GM19455 (cell line): ENCODE data around the gene EXD3.

Experiments used
- ATAC-seq: cut with Tn5 transposase; IDR thresholded peaks from one replicate; pipeline ENCODE4 v1.9.1; 2021; ENCODE audit not compliant: unreplicated experiment

The EXD3 gene

DNA sequence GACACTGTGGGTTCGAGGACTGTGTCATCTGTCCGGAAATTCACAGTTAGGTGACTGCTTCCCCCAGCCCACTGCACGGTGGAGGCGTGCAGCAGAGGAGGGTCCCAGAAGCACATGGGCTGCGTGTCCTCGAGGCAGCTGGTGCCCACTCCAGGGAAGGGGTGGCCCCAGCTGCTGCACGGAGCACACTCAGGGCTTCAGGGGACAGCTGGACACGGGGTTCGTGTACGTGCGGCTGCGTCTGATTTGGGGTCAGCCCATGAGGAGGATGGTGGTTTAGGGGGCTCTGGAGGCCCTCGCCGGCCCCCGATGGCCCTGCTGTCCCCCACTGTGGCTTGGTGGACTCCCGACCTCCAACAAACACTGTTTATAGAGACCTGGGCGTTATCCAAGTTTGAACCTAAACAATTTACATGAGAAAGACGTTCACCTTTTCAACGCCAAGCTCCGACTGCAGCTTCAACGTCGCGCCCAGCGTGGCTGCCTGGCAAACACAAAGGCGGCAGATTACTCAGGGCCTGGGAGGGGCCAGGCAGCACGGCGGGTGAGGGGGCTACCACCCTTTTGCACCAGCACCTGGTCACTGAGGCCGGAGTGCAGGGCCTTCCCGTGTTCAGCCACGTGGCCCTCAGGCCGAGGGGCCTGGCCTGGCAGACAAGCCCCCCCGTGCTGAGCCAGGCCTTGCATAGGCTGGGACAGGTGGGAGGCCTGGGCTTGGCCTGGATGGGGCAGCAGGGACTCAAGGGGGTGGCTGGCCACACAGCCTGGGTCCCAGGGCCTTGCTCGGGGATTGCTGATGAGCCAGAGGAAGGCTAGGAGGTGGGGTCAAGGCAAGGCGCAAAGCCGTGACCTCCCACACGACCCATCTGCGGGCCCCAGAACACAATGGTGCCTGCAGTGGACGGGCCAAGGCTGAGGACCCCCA, 55.2 kb downstream of the EXD3 start:
- ATAC-seq: no peak

DNA sequence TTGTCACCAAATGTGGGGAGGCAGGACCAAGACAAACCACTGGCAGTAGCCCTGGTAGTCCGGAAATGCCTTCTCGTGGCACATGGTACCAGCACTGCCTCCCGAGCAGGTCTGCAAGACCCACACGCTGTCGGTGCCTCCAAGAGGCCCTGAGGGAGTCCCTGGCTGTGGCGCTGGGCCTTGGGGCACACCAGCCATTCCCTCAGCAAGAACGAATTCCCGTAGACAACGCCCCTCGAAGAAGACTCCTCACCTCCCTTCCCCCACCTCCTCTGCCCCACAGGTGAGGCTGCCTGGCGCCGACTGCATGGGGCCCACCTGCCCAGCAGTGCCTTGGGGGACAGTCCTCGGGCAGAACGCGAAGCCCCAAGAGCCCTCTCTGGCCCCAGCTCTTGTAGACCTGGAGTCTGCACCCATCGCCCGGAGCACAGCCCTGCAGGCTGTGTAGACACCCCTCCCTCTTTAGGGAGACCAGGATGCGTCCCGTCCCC, 56.0 kb downstream of the EXD3 start:
- ATAC-seq: no peak

DNA sequence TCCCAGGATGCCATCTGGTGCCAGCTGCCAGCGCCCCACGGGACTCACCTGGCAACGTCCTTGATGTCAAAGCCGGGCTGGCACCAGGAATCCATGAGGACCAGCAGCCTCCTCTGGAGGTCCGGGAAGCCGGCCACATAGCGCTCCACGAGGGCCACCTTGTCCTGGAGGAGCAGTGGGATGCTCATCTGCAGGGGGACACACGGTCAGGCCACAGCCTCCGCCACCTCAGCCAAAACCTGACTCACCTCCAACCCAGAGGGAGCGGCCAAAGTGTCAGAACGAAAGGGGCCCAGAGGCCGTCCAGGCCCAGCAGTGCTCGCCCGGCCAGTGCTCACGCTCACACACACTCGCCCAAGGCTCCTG, 56.5 kb downstream of the EXD3 start:
- no peak for ATAC-seq

DNA sequence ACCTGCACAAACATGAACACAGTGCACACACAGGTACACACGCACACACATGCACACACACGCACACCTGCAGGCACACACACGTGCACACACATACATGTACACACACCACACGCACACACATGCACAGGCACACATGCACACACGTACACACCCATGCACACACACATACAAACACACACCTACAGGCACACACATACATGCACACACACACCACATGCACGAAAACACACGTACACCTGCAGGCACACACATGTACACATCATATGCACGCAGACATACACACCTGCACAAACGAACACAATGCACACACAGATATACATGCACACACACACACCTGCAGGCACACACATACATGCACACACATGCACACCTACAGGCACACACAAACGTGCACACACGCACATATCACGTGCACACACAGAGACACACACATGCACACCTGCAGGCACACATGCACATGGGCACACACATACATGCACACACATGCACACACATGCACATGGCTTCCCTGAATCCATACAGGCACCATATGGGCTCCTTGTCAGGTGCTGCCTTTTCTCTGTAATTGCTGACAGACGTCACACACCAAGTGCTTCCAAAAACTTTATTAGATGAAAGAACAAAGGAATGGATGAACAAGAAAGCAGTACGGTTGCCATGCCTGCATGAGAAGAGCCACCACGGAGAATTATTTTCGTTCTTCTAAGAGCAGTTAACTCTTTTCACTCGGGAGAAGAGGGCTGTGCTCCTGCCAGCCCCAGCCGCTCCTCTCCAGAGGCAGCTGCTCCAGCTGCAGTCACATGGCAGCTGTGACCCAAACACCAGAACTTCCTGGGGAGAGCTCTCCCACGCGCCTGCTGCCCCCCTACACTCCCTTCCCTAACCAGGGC, 57.2 kb downstream of the EXD3 start:
- no peak for ATAC-seq

DNA sequence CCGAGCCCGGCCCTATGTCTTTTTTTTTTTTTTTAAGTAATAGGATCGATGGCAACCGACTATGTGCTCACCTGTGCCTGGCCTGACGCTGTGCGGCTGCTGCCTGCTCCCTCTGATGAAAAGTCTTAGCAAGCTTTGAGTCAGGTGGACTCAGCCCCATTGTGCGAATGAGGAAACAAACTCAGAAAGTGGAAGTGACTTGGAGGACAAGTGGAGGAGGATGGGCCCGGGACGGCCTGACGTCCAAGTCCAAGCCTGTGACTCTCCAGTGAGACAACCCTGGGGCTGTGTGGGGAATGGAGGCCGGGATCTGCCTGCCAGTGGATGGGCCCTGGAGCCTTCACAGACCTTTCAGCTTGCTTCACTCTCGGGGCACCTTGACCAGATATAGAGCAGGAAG, 57.9 kb downstream of the EXD3 start:
- ATAC-seq: no peak

DNA sequence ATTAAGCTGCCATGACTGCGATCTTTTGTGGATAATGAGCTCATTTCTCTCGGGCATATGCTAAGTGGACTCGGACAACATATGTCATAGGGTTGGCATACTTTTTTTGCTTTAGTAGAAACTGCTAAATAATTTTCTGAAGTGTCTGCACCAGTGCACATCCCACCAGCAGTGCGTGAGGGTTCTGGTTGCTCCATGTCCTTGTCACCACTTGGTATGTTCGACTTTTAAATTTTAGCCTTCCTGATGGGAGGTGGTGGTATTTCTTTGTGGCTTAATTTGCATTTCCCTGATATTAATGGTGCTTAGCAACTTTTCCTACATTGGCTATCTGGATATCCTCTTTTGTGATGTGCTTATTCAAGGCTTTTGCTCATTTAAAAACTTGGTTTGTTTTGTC, 63.1 kb downstream of the EXD3 start:
- no peak for ATAC-seq

DNA sequence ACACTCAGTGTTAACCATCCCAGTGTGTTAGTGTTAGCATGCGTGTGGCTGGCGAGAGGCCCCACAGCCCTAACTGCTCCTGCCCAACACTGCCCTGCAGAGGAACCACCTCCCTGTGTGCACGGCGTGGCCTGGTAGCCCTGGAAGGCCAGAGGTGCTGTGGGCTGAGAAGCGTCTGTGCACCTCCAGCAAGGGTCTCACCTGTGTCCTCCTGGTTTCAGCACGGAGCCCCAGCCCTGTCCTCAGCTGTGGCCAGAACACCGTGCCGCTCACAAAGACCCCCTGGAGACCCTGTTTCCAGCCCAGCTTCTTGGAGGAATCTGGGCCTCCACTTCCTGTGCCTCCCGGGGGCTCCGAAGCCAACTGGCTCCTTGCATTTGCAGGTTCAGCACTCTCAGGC, 64.8 kb downstream of the EXD3 start:
- no peak for ATAC-seq

DNA sequence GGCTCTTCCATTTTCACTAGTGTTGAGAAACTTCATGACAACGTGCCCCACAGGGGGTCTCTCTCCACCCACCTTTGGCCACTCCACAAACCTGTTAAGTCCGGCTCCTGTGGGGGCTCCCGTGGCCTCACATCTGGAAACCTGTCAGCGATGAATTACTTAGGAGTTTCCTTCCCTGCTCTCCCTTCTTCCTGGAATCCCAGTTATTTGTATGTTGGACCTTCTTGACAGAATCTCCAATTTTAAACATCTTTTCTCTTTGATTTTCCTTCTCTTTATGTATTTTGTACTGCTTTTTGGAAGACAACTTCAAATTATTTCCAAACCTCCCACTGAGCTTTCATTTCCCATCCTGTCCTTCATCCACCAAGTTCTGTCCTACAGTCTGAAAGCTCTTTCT, 65.8 kb downstream of the EXD3 start:
- ATAC-seq: no peak

DNA sequence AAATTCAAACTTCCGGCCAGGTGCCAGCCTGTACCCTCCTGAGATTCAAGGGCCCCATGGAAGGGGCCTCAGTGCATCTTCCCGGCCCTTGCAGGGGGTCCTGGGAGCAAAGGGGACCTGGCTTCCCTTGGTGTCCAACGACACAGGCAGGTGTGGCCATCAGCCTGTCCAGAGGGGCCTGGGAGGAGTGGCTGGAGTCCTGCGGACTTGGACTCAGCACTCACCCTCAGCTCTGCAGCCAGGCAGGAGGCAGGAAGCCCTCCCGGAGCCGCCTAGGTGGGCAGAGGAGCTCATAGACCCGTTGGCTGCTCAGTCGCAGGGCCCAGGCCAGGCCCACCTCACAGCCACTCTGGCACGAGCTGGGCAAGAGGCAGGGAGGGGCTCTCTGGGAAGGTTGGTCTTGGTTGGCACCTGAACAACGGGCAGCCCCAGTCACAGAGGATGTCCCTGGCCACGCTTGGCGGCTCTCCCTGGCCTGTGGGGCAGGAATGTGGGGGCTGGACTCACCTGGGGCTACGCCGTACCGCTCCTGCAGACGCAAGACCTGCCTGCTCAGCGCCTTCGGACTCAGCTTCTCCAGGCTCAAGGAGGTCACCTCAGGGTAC, 67.1 kb downstream of the EXD3 start:
- ATAC-seq: no peak

DNA sequence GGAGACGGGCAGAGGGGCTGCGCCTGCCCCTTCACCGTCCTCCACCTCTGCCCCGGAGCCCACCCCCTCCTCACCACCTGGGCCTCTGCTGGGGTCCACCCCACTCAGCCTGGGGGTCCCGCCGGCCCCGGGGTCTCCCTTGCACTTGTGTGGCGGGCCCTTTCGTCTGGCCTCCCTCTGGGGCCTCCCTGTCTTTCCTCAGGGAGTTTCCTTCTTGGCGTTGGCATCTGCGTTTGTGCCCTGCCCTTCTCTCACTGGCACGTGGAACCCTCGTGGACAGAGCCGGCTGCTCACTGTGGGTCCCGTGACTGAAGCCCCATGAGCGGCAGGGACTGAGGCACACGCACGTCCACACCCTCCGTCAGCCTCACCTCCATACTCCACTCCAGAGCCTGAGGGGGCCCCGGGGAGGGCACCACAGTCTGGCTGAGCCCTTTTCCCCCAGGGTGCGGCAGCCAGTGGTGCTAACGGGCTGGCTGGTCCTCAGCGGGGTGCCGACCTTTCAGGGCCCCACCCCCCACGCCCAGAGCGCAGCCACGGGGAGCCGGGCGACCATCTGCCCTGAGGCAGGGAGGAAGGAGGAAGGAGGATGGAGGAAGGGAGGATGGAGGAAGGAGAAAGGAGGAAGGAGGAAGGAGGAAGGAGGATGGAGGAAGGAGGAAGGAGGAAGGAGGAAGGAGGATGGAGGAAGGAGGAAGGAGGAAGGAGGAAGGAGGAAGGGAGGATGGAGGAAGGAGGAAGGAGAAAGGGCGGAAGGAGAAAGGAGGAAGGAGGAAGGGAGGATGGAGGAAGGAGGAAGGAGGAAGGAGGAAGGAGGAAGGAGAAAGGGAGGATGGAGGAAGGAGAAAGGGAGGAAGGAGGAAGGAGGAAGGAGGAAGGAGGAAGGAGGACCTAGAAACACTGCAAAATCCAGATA, 67.9 kb downstream of the EXD3 start:
- no peak for ATAC-seq

DNA sequence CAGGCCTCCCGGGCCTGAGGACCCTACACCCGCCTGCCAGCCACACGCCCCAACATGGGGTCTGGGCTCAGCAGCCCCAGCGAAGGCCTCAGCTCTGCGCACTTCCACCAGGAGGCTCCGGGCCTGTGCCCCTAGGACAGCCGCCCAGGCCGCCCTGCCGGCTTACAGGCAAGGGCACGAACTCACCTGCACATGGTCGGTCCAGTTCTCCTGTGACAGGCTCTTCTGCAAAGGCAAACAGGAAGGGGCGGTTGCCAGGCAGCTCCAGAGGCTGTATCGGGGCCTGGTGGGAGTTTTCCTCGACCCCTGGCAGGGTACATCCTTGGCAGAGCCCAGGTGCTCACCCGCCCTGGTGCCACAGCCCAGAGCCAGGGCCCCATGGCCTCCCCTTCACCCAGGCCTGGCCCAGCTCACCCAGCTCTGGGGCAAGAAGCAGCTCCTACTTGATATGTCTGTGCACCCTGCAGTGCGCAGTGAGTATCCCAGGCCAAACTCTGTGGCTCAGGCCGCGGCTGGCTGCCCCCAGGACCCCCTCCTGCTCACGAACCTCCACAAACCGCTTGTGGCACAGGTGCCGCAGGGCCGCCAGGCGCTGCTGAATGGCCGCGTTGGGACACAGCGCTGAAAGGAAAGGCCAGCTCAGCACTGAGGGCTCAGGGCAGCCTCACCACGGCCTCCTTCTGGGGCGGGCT, 68.7 kb downstream of the EXD3 start:
- ATAC-seq: no peak

DNA sequence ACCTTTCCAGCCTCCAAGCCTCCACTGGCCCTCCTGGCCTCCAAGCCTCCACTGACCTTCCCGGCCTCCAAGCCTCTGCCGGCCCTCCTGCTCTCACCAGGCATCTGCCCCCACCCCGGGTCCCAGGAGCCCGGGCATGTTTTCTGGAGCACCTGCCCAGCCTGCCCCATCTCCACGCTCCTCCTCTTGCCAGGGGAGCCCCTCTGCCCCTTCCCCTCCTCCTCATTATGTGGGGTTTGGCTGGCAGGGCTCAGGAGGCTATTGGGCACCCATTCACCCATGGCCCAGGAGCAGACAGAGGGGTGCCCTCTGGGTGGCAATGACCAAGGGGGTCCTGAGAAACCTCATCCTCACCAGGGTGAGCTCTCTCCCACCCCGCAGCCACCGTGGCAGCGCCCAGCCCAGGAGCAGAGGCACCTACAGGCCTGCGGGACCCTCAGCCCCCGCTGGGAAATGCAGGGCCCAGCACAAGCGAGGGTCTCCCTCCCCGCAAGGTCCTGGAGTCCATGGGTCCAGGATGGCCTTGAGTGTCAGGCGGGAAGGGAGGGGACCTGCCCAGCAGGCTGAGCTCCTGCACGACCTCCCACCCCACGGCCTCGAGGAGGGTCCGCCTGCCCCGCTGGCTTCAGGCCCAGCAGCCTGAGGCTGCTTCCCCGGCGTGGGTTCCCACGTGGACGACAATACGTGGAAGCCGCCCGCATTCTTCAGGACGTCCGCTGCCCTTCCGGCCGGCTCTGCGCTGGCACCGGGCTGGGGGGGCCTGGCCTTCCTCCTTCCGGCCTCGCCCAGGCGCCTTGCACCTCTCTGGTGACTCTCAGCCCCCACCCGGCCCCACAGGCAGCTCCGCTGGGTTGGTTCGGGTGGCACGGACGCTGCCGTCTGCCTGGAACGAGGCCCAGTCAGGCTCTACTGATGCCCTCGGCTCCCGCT, 69.5 kb downstream of the EXD3 start:
- no peak for ATAC-seq

DNA sequence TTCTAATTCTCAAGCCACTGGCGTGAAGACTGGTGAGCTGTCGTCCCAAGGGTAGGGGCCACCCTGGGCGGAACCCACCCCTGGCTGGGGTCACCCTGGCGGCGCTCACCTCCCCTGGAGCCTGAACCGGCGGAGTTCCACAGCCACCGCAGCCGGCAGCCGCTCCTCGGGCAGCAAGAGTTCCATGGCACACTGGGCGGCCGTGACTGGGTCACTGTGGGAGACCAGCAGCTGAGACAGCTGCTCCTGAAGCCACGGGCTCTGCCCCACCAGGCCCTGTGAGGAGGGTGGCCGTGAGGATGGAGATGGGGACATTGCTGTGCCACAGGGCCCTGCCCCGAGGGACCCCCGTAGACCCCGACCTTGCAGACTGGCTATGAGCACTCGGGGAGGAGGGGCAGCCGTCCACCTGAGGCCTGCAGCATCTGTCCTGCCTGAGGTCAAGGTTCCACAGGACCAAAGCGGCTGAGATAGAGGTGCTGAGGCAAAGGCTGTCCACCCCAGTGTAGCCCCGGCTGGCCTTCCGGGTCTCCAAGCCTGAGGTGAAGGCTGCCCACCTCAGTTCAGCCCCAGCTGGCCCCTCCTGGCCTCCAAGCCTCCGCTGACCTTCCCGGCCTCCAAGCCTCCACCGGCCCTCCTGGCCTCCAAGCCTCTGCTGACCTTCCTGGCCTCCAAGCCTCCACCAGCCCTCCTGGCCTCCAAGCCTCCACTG, 70.3 kb downstream of the EXD3 start:
- no peak for ATAC-seq

DNA sequence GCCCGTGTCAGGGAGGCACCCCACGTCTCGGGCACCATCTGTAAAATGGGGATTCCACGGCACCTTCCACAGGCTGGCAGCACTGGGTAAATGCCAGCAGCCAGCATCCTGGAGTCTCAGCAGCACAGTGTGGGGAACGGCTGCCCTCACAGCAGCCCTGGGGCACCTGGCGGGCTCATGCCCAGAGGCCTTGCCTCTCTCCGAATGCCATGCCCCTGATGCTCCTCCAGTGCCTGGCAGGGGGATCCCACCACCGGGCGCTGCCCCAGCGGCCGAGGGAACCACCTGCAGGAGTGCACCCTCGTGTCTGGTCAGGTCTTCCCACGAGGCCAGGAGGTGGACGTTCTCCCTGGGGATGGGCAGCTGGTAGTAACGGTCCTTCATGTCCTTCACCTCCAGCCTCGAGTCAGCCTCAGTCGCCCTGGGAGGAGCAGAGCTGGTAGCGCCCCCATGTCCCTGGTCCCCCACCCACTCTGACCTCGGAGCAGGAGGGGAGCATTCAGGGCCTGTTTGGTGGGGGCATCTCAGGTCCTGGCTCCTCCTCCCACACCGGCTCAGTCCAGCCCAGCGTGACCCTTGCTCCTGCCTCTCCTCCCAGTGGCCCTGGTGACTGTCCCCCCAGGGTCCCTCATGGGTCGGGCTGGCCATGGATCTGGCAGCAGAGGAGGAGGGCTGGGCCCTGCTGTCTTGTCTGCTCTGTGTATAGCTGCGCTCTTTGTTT, 71.0 kb downstream of the EXD3 start:
- ATAC-seq: no peak

DNA sequence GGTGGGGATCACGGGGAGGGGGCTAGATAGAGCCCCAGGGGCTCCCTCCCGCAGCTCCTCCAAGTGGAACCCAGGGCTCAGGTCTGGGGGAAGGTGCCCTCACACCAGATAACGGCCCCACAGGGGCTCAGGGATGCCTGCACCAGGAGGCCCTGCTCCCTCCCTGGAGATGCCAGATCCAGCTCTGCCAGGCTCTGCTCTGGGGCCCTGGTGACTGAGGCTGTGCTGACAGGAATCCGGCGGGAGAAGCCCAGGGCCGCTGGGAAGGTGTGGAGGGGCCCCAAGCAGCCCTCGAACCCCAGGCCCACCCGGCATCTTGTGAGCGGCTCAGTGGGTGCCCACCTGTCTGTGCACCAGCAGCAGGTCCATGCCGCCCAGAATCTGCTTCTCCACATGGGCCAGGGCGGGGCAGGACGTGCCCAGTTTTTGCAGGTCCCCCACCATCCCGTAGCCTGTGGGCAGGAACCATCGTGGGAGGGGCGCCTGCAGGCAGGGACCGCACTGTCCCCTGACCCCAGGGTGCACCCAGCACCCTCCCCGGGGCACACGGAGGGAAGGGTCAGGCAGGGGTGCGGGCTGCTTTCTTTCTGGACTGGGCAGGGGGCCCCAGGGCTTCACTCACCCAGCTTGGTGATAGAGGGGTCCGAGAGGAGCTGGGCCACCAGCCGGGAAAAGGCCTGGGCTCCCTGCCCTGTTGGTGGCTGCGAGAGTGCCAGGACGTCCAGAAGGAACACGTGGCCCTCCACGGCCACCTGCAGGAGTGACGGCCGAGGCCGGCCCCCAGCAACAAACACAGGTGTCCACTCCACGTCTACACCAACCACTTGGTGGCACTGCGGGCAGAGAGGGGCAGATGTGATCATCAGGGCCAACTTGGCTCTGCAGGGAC, 72.0 kb downstream of the EXD3 start:
- ATAC-seq: no peak

DNA sequence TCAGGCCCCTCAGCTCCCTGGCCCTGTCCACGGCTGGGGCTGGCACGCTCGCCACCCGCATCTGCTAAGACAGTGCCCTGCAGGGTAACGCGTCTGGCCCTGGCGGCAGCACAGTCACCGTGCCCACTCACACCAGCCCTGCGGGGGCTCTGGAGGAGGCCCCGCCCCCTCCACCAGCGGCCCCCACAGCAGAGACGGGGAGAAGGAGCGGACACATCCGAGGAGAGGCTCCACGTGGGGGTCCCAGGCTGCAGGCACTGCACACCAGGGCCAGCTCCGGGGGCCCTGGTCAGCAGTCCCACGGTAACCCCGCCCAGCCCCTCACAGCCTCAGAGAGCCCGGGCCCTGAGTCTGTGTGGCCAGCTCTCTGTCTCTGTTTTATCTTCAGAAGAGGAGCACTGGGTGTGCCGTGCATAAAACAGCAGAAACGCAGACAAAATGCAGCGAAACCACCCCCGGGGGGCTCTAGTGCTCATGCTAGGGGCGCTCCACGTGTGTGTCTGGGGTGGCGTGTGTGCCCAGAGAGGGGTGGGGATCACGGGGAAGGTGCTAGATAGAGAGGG, 73.4 kb downstream of the EXD3 start:
- ATAC-seq: no peak
